Measurements from ENCODE around the gene SMPD2.

The SMPD2 gene

GRCh38 chr6:109483735-109484057 lies 43.2 kb downstream of the SMPD2 start:
- no peak for DNase-seq (ENCODE audit: low read depth, low spot score)

- DNase-seq (ENCODE audit: low read depth, low spot score), result no peak
Observed at GRCh38 chr6:109484122-109484521, 43.6 kb downstream of the SMPD2 start.

GRCh38 chr6:109485266-109485935 lies 44.9 kb downstream of the SMPD2 start:
- DNase-seq (ENCODE audit: low read depth, low spot score), result no peak

GRCh38 chr6:109486068-109486467 lies 45.5 kb downstream of the SMPD2 start:
- DNase-seq (ENCODE audit: low read depth, low spot score), result no peak

GRCh38 chr6:109488001-109488400 lies 47.5 kb downstream of the SMPD2 start:
- no peak for DNase-seq (ENCODE audit: low read depth, low spot score)

GRCh38 chr6:109490713-109491112 lies 50.2 kb downstream of the SMPD2 start:
- DNase-seq (ENCODE audit: low read depth, low spot score), result no peak

GRCh38 chr6:109491207-109491938 lies 50.8 kb downstream of the SMPD2 start:
- DNase-seq (ENCODE audit: low read depth, low spot score), result no peak
